ENCODE data around the gene ABLIM2.

ABLIM2 gene

GRCh38 chr4:8105306-8106100 is 53.1 kb downstream of the ABLIM2 start:
- H3K27ac ChIP-seq (ENCODE audit: poor library complexity, severe bottlenecking): no peak overlapping the region
- H3K36me3 ChIP-seq (ENCODE audit: low read depth): no peaks in the 10 kb centered on the region
- H3K9me3 ChIP-seq (ENCODE audit: severe bottlenecking): no peaks in the 10 kb centered on the region
- no peak overlapping the region for H3K4me3 ChIP-seq (ENCODE audit: severe bottlenecking)
- peaks cover 14% of the 10 kb centered on the region for H3K4me1 ChIP-seq (ENCODE audit: insufficient read depth, poor library complexity, severe bottlenecking)
- TF ChIP-seq CTCF (IDR thresholded peaks at IDR 0.05; ENCODE audit: poor library complexity, severe bottlenecking): no peak
- no peaks in the 10 kb centered on the region for H3K27me3 ChIP-seq (ENCODE audit: insufficient read depth, poor library complexity, severe bottlenecking)
- DNase-seq (ENCODE audit: low spot score) (no peak), ATAC-seq (ENCODE audit: low read depth) (no peak)

GRCh38 chr4:8104491-8105305 is 53.9 kb downstream of the ABLIM2 start:
- no peak overlapping the region for H3K27ac ChIP-seq (ENCODE audit: poor library complexity, severe bottlenecking)
- H3K36me3 ChIP-seq (ENCODE audit: low read depth): no peaks in the 10 kb centered on the region
- ATAC-seq (ENCODE audit: low read depth): no peak
- no peak for TF ChIP-seq CTCF (IDR thresholded peaks at IDR 0.05; ENCODE audit: poor library complexity, severe bottlenecking)
- H3K9me3 ChIP-seq (ENCODE audit: severe bottlenecking): no peaks in the 10 kb centered on the region
- no peaks in the 10 kb centered on the region for H3K27me3 ChIP-seq (ENCODE audit: insufficient read depth, poor library complexity, severe bottlenecking)
- peaks cover 9% of the 10 kb centered on the region for H3K4me1 ChIP-seq (ENCODE audit: insufficient read depth, poor library complexity, severe bottlenecking)
- DNase-seq (ENCODE audit: low spot score): no peak
- no peak overlapping the region for H3K4me3 ChIP-seq (ENCODE audit: severe bottlenecking)

GRCh38 chr4:8103421-8104390 is 54.9 kb downstream of the ABLIM2 start:
- Histone ChIP-seq H3K9me3 (ENCODE audit: severe bottlenecking) (no peaks in the 10 kb centered on the region), H3K4me3 (ENCODE audit: severe bottlenecking) (no peak overlapping the region), H3K27ac (ENCODE audit: poor library complexity, severe bottlenecking) (no peak overlapping the region), H3K27me3 (ENCODE audit: insufficient read depth, poor library complexity, severe bottlenecking) (no peaks in the 10 kb centered on the region), H3K4me1 (ENCODE audit: insufficient read depth, poor library complexity, severe bottlenecking) (peaks cover 9% of the 10 kb centered on the region), H3K36me3 (ENCODE audit: low read depth) (no peaks in the 10 kb centered on the region)
- no peak for DNase-seq (ENCODE audit: low spot score)
- no peak for TF ChIP-seq CTCF (IDR thresholded peaks at IDR 0.05; ENCODE audit: poor library complexity, severe bottlenecking)
- ATAC-seq (ENCODE audit: low read depth): no peak

- no peak for TF ChIP-seq CTCF (IDR thresholded peaks at IDR 0.05; ENCODE audit: poor library complexity, severe bottlenecking)
Observed at GRCh38 chr4:8102831-8103230, 55.8 kb downstream of the ABLIM2 start.

More at GRCh38 chr4:8102831-8103230, 55.8 kb downstream of the ABLIM2 start:
- DNase-seq (ENCODE audit: low spot score) (no peak), ATAC-seq (ENCODE audit: low read depth) (no peak)
- Histone ChIP-seq H3K4me3 (ENCODE audit: severe bottlenecking) (no peak overlapping the region), H3K27ac (ENCODE audit: poor library complexity, severe bottlenecking) (no peak overlapping the region), H3K9me3 (ENCODE audit: severe bottlenecking) (no peaks in the 10 kb centered on the region), H3K4me1 (ENCODE audit: insufficient read depth, poor library complexity, severe bottlenecking) (peaks cover 9% of the 10 kb centered on the region), H3K36me3 (ENCODE audit: low read depth) (no peaks in the 10 kb centered on the region), H3K27me3 (ENCODE audit: insufficient read depth, poor library complexity, severe bottlenecking) (no peaks in the 10 kb centered on the region)
